ENCODE measurements around the gene SGCA. TPM values are rescaled to one million over a fixed set of nuclear protein-coding genes. Genes with fewer than 3 reads are reported as not detected.

The SGCA gene
- total RNA-seq, 4 donors from 2014 or later: 58.1 to 145 (median 93.4) TPM

DNA sequence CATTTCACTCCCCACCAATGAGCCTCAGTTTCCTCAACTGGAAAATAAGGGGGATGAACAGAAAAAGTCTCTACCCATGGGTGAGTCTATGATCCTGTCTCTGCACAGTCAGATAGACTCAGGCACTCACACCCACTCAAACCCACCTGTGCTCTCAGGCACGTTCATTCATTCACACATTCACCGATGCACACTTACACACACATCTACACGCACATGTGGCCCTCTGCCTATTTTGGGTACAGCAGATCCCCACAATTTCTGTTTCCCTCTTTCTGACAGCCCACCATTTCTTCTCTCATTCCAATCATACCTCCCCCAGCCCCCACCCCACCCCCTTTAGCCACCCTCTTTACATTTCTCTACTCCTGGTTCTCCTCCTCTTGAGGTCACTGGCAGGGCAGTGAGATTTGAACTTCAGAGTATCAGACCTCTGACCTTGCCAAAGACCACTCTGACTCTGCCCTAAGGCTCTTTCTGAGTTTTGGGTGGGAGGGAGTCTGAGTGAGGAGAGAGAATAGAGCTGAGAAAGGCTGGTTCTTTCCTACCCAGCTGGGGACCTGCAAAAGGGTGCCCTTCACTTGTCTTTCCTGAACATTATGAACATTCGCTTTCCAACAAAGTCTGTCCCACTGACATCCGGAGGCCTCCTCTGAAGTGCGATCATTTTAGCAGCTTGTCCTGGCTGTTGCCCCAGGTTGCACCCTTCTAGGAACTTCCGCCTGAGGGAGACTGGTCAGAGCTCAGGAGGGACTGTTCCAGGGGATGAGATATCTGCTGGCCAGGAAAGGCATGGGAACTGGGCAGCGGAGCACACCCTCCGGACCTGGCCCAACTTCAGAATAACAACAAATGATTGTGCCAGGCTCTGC lies 45.7 kb downstream of the SGCA start:
- TF ChIP-seq, protein P1, sequence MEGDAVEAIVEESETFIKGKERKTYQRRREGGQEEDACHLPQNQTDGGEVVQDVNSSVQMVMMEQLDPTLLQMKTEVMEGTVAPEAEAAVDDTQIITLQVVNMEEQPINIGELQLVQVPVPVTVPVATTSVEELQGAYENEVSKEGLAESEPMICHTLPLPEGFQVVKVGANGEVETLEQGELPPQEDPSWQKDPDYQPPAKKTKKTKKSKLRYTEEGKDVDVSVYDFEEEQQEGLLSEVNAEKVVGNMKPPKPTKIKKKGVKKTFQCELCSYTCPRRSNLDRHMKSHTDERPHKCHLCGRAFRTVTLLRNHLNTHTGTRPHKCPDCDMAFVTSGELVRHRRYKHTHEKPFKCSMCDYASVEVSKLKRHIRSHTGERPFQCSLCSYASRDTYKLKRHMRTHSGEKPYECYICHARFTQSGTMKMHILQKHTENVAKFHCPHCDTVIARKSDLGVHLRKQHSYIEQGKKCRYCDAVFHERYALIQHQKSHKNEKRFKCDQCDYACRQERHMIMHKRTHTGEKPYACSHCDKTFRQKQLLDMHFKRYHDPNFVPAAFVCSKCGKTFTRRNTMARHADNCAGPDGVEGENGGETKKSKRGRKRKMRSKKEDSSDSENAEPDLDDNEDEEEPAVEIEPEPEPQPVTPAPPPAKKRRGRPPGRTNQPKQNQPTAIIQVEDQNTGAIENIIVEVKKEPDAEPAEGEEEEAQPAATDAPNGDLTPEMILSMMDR (IDR thresholded peaks at IDR 0.05): no peak
- no peak for TF ChIP-seq POLR2A (IDR thresholded peaks at IDR 0.05)
- no peak for TF ChIP-seq EP300 (IDR thresholded peaks at IDR 0.05)
- TF ChIP-seq POLR2AphosphoS5 (IDR thresholded peaks at IDR 0.05): no peak
- ATAC-seq: no peak
- Histone ChIP-seq H3K4me3 (no peak overlapping the region), H3K27me3 (peaks cover 4% of the 10 kb centered on the region), H3K27ac (peak overlapping the region in 3 of 4 donors; percentile 84 to 91 (median 91)), H3K9me3 (no peaks in the 10 kb centered on the region), H3K4me1 (peaks cover 9 to 77% (median 42%) of the 10 kb centered on the region in 3 donors), H3K36me3 (no peaks in the 10 kb centered on the region)
- WGBS, 2 donors (ENCODE audit: low coverage in 1 of 2): 49 to 57% methylated on average over 4 to 5 of the region's 9 CpGs

DNA sequence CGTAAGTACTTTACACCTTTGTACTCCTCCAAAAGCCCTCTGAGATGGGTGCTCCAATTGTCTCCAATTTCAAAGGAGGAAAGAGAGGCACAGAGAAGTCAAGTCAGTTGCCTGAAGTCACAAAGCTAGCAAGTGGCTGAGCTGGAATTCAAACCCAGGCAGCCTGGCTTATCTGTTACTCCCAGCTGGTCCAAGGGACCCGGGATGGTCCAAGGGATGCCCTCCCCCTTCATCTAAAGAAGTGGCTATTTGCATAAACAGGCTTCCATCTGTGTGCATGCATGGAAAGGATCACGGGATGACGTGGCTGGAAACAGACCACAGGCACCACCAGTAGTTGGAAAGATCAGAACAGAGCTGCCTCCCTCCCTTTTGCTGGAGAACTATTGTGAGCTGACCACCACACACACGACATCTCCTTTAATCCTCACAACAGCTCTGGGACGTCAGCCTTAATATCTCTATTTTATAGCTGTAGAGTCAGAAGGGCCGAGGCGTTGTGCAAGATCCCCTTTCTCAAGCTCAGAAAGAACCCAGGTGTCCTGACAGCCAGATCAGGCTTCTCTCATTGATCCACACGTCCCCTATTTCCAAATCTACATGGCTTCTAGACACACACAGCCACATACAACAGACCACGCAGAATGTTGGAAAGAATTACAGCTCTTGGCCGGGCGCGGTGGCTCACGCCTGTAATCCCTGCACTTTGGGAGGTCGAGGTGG lies 46.5 kb downstream of the SGCA start:
- Histone ChIP-seq H3K4me1 (peaks cover 9 to 77% (median 36%) of the 10 kb centered on the region in 3 donors), H3K4me3 (no peak overlapping the region), H3K27ac (peak overlapping the region in 2 of 4 donors; percentile 91), H3K9me3 (no peaks in the 10 kb centered on the region), H3K36me3 (no peaks in the 10 kb centered on the region), H3K27me3 (peaks cover 4% of the 10 kb centered on the region)
- ATAC-seq: no peak
- WGBS, 2 donors (ENCODE audit: low coverage in 1 of 2): 33 to 54% methylated on average over 6 of the region's 15 CpGs
- peak; percentile 40 for TF ChIP-seq POLR2AphosphoS5 (IDR thresholded peaks at IDR 0.05)
- no peak for TF ChIP-seq POLR2A (IDR thresholded peaks at IDR 0.05)

DNA sequence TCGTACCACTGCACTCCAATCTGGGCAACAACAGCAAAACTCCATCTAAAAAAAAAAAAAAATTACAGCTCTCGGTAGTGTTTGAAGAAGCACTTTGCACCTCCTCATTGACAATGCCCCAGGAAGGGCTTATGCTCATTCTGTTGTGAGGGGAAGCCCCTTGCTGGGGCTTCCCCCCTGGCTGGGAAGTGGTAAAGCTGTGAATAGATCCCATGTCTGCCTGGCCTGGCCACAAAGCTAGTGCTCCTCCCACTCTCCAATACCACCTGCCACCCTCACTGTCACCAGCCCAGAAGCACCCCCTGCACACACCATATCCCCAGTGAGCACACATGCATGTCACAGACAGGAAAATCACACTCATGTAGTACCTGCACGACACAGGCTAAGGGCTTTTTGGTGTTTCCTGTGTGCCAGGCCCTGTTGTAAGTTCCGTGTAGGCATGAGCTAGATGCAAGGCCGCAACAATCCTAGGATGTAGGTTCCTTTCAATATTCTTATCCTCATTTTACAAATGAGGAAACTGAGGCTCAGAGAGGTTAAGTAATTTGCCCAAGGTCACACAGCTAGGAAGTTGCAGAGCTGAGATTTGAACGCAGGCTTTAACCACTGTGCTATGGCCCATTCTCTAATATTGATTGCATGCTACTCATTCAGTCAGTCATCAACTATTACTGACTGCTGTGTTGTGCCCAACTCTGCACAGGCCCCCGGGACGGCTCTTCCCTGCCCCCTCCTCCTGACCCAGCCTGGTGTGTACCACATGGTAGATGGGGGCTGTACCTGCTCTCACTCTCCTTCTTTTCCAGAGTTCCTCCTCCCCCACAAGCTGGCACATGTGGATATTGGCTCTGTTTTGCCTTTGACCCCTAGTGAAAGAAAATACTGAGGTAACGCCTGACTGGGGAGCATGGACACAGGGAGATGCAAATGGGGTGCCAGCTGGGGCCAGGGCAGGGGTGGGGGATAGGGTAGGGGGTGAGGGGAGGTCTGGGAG lies 47.5 kb downstream of the SGCA start:
- no peaks in the 10 kb centered on the region for H3K36me3 ChIP-seq
- H3K4me3 ChIP-seq: no peak overlapping the region
- peaks cover 9 to 77% (median 39%) of the 10 kb centered on the region in 3 donors for H3K4me1 ChIP-seq
- no peak for ATAC-seq
- no peaks in the 10 kb centered on the region for H3K9me3 ChIP-seq
- H3K27me3 ChIP-seq: peaks cover 4% of the 10 kb centered on the region
- TF ChIP-seq EP300 (IDR thresholded peaks at IDR 0.05): no peak
- TF ChIP-seq, protein P1 (IDR thresholded peaks at IDR 0.05): no peak
- no peak for TF ChIP-seq POLR2A (IDR thresholded peaks at IDR 0.05)
- H3K27ac ChIP-seq: no peak overlapping the region
- 60 to 90% methylated on average over 1 to 5 of the region's 9 CpGs for WGBS, 2 donors (ENCODE audit: low coverage in 1 of 2)

DNA sequence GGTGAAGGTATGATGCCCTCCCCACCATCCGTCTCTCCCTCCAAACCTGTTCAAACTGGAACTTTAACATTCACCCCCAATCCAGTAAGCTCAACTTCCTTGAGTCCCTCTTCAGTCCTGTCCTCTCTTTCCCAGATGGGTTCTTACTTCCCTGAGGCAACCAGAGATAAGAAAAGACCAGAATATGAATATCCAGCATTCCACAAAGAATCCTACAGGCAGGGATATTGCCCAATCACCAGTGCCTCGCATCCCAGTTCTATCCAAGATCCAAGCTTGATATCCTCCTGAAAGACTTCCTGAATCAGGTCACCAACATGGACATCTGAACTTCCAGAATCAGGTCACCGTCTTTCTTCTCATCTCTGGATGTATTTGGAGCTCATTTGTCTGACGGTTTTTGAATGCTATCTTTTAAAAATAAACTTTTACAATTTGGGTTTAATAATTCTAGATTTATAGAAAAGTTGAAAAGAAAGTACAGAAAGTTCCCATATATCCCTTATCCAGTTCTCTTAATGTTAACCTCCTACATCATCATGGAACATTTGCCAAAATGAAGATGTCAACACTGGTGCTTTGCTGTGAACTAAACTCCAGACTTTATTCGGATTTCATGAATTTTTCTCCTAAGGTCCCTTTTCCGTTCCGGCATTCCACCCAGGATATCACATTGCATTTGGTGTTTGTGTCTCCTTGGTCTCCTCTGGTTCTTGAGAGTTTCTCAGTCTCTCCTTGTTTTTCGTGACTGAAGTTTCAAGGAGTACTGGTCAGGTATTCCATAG lies 49.4 kb downstream of the SGCA start:
- no peaks in the 10 kb centered on the region for H3K9me3 ChIP-seq
- 68 to 78% methylated on average over 7 to 8 of the region's 8 CpGs for WGBS, 2 donors (ENCODE audit: low coverage in 1 of 2)
- H3K4me1 ChIP-seq: peaks cover 5 to 77% (median 43%) of the 10 kb centered on the region in 3 donors
- no peak overlapping the region for H3K4me3 ChIP-seq
- ATAC-seq: no peak
- no peaks in the 10 kb centered on the region for H3K27me3 ChIP-seq
- no peaks in the 10 kb centered on the region for H3K36me3 ChIP-seq
- TF ChIP-seq EP300 (IDR thresholded peaks at IDR 0.05) (no peak), POLR2A (IDR thresholded peaks at IDR 0.05) (no peak), POLR2AphosphoS5 (IDR thresholded peaks at IDR 0.05) (no peak)
- TF ChIP-seq, protein P1 (IDR thresholded peaks at IDR 0.05): no peak
- H3K27ac ChIP-seq: peak overlapping the region in 3 of 4 donors; percentile 8 to 54 (median 39)
